Stimulated activated CD4-positive, alpha-beta T cell treated with anti-CD3 and anti-CD28 coated beads, Interleukin-4, amount 100 ng/mL, for 1 hour (primary cell): Measurements from ENCODE around the gene SDC3.
"Not testable (repeated sequence)": the region's sequence is repeated elsewhere in the genome, so short reads cannot be mapped to it uniquely, and the experiment has no call there.

Experiments used
- DNase-seq: peaks from one replicate; pipeline ENCODE4 v3.0.0-alpha.2; 2020

SDC3 gene, protein sequence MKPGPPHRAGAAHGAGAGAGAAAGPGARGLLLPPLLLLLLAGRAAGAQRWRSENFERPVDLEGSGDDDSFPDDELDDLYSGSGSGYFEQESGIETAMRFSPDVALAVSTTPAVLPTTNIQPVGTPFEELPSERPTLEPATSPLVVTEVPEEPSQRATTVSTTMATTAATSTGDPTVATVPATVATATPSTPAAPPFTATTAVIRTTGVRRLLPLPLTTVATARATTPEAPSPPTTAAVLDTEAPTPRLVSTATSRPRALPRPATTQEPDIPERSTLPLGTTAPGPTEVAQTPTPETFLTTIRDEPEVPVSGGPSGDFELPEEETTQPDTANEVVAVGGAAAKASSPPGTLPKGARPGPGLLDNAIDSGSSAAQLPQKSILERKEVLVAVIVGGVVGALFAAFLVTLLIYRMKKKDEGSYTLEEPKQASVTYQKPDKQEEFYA

DNA sequence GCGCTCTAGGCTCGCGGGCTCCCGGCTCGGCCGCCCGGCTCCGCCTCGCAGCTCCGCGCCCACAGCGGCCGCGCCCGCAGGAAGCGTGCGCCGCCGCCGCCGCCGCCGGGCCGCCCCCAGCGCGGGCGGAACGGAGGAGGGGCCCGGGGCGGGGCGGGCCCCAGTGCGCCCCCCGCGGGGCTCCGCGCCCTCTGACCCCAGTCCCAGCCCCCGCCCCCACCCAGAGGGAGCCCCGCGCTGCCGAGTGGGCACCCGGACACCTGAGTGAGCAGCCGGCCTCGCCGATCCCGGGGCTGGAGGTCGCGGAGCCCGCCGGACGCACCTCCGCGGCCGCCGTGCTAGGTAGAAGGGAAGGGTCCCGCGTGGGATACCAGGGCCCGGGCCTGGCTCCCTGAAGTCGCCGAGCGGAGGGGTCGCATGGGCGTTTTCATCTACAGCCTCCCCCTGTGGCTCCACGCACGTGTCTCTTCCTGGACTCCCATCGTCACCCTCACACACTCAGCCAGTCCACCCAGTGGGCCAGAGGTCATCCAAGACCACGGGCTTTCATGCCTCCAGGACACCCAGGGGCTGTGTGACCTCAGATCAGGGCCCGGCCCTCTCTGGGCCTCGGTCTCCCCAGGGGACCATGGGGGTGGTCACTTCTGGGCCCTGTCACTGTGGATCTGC, at the start of gene SDC3:
SDC3 (minus strand) TSS at position 63 of the 669 bp plus-strand sequence. CDS start 172 bp downstream, outside the sequence.
- no peak for DNase-seq

DNA sequence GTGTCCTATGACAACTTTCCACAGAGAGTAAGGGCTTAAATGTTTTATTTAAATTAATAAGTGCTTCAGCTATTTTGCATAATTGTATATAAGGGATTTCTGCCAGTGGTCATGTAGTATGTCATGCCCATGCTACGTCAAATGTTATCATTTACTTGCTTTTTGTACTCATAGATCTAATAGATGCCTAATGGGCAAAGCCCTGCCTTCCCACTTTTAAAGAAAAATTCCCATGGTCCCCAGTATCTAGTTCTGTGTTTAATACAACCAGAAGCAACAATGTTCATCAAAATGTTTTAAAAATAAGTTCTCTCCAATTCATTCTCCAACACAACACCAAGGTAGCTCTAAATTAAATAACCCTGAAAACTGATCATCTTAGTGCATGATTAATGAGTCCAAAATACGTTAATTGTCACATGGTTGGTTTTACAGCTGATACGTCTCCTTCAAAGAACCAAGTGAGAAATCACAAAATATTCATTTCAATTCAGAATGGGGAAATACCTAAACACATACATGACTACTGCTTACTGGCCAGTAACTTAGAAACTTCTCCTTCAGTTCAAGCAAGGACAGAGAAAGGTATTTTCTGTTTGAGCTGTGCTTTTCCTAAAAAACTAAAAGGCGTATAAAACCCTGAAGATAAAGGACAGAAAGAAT, 49.1 kb upstream of the SDC3 start:
- DNase-seq, result no peak

DNA sequence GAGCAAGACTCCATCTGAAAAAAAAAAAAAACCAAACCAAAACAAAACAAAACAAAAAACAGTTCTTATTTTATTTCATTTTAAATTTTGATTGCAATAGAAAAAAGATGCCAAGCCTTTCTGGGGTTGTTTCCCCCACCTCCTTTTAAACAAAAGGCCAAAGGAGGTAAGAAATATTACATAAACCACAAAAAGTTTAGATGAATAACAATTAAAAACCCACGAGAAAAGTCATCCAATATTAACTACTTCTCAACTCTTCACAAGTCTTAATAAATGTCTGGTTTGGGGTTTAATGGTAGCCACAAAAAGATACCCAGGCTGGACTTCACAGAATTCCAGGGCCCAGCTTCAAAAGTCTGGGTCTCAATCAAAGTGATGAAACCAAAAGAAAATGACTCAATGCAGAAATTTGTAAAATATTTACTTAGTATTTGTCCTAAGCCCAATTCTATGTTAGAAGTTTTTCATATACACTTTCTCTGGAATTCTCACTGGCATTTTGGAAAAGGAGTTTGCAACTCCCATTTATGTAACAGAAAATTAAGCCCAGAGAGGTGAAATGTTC, 47.0 kb upstream of the SDC3 start:
- DNase-seq, result no peak

DNA sequence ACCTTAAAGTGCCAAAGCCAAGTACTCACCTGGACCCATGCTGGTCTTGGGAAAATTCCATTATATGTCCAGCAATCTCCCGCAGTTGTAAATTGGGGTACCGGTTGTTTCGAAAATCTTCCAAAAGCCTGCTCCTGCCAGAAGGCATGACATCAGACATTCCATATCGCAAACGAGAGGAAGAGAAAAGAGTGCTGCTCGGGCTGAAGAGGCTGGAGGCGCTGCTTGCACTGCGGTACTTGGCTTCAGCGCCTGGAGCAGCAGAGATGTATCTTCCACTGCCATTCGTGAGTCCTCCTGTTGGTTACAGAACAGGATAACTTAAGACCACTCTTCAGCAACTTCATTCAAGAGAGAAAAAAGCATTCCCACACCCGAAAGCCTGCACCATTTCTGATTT, 45.1 kb upstream of the SDC3 start:
- DNase-seq, result no peak

DNA sequence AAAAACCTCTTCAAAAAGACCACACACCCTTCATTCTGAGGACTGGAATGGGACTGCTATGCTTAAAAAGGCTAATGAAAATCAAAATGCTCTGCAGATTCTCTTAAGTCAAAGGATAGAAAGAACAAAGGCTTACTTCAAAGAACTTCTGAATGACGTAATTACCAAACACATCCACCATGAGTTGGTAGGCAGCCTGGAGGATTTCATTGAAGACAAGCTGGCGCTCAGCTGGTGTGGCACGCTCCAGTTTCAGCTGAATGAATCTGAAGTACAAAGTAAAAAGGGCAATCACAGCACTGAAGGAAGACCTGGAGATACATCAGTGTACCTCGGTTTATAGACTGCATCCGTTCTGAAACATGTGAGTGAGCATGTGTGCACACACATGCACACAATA, 43.5 kb upstream of the SDC3 start:
- no peak for DNase-seq

DNA sequence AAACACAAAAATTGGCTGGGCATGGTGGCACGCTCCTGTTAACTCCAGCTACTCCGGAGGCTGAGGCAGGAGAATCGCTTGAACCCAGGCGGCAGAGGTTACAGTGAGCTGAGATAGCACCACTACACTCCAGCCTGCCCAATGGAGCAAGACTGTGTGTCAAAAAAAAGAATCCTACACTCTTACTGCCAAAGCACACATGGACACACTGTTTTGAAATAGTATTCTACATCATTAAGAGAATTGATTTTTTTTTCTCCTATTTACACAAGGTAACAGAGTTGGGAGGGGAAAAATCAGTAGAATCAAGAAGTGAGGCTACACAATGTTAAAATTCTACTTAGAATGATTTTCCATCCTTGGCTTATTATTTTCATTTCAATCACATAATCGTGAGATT, 42.1 kb upstream of the SDC3 start:
- no peak for DNase-seq

DNA sequence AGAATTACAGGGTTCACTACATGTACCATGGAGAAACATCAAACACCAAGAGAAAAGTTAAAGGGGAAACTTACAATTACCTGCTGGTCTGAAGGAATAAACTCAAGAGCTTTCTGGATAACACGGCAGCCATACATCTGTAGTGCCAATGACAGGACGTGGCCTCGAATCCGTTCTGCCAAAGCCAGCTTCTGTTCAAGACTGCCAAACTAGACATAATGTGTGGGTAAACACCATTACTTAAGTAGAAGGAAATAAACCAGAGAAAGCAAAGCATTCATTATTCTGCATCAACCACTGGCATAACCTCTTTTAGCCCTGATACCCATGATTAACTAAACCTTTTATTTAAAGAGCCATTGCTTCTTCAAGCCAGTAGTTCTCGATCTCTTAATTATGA, 41.5 kb upstream of the SDC3 start:
- DNase-seq, result no peak

DNA sequence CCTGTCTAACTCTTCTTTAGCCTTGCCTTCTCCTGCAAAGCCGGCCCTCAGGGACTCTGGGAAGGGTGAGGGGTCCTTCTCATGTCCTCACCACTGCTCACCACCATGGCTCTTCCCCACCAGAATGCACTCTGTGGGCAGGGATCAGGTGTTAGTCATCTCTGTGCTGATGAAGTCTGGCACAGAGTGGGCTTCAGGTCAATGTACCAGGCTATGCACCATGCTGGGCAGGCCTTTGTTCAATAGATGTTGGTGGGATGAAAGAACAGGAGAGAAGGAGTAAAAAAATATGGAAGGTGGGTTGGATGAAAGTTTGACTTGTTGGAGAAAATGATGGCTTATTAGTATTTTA, 40.9 kb upstream of the SDC3 start:
- DNase-seq, result not testable (repeated sequence)

DNA sequence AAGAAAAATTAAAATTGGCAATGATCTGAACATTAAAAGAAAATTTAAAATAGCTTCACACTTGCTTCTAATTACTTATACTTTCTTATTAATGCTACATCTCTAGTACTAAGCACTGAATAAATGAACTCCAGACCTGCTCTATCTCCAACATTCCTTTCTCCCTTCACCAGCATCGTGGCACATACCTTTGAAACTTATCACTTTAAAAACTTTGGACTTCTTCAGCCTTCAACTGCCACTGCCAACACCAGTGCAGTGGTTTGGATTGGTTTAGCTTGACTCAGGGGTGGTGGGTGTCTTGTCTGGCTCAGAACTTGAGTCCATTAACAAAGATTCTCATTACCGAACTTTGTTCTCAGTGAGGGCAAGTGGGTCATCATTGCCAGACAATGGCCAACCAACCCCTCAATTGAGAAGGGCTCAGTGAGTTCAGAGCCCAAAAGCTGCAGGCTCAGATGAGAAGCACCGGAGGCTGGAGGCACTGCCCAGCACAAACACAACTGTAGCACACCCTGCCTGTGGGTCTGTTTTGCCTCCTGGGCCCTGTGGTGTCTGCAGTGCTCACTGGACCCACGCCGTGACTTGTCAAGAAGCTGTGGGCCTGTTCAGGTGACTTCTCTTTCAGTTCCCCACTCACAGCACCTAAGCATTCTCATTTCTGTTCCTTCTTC, 40.4 kb upstream of the SDC3 start:
- DNase-seq, result not testable (repeated sequence)

DNA sequence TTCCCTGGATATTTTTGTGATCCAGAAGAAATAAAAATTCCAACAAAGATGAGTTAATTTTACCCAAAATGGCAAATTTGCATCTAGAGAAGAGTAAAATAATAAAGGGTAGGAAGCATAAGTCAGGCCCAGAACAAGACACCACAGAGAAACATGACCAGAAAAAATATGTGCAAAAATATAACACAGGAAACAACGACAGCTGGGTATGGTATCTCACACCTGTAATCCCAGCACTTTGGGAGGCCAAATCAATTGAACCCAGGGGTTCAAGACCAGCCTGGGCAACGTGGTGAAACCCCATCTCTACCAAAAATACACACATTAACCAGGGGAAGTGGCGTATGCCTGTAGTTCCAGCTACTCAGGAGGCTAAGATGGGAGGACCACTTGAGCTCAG, 39.7 kb upstream of the SDC3 start:
- no peak for DNase-seq

DNA sequence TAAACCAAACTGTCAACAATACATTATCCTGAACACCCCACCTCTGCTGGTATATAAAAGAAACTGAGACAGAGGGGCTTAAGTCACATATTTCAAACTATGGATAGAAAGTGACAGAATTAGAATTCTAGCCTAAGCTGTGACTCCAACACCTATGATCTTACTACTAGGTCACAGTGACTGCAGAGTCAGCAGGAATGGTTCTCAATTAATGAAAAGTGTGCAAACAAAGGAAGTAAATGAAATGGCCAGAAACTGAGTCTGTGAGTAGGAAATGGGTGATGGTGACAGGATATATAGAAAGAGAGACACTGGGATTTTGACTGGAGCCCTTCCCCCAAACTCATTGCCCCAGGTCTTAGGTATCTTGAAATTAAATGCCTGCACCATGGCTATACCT, 38.7 kb upstream of the SDC3 start:
- DNase-seq, result no peak

DNA sequence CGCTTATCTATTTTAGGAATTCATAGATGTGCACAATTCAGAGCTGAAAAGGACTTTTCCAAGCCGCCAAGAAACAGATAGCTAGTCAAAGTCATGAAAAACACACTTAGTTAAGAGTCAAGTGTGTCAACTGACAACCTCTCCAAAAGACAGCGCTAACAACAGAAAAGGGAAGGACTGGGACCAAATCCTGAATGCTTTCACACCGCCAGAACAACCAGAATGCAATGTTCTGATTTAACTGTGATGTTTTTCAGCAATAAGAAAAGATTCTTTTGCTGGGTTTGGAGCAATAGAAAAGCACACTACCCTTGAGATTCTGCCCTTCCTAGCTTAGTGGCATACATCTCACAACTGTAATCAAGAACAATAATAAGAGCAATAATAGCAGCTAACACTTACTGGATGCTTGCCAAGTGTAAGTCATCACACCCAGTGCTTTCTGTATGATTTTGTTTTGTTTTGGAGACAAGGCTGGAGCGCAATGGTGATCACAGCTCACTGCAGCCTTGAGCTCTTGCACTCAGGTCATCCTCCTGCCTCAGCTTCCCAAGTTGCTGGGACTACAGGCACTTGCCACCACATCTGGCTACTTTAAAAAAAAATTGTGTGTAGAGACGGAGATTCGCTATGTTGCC, 33.9 kb upstream of the SDC3 start:
- no peak for DNase-seq

DNA sequence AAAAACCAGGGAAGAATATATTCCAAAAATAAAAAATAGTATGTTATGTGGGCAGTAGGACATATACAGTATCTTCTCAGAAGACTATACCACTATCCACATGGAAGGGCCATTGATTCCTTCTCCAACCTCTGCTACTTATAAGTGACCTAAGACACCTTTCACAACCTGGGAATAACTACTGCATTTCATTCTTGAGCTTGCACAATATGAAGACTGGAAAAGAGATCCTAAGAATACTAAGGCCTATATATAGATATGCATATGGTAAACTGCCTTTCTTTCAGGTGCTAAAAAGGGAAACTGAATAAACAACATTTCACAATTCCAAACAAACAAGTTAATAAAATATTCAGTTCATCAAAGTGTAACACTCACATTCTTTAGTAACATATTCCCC, 32.0 kb upstream of the SDC3 start:
- no peak for DNase-seq

DNA sequence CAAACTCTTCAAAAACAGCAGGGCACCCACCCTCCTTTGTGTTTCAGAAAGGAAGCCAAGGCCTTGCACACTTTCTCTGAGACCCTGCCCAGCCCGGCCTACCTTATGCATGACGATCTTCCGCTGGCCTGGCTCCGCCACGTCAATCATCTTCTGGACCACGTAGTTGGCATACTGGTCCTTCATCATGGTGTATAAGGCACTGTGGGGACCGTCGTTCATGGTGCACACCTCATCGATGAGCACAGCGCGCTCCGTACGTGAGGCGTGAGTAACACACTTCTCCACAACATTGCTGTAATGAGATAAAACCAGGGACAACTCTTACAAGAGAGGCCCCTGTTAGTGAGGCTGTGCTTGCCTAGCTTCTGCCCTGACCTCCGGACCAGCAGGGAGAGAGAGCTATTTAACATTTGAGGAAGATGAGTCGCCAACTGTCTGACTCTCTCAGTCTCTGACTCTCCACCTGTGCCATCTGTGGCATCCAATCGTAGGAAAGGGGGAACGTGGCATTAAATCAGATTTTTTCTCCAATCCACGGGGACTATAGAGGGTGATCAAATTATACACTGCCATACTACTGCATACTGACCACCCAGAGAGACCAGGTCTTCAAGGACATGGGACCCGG, 28.1 kb upstream of the SDC3 start:
- DNase-seq, result no peak

DNA sequence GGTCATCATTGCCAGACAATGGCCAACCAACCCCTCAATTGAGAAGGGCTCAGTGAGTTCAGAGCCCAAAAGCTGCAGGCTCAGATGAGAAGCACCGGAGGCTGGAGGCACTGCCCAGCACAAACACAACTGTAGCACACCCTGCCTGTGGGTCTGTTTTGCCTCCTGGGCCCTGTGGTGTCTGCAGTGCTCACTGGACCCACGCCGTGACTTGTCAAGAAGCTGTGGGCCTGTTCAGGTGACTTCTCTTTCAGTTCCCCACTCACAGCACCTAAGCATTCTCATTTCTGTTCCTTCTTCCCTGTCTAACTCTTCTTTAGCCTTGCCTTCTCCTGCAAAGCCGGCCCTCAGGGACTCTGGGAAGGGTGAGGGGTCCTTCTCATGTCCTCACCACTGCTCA, 27.2 kb upstream of the SDC3 start:
- not testable (repeated sequence) for DNase-seq

DNA sequence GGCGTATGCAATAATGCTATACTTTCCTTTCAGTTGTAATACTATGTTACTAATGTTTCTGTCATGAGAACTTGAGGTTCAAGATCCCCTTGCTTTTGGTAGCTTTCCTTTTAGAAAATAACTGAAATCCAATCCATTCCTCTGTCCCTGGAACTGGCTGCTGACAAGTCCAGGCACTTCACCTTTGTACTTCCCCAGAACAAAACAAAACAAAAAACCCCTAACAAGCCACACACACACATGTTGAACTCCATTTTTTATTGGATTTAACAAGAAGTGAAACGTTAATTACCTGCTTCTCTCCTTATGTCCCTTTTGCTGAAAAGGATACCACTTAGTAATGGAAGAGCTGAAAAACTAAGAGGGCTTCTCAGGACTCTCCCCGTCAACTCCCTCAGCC, 26.1 kb upstream of the SDC3 start:
- no peak for DNase-seq

DNA sequence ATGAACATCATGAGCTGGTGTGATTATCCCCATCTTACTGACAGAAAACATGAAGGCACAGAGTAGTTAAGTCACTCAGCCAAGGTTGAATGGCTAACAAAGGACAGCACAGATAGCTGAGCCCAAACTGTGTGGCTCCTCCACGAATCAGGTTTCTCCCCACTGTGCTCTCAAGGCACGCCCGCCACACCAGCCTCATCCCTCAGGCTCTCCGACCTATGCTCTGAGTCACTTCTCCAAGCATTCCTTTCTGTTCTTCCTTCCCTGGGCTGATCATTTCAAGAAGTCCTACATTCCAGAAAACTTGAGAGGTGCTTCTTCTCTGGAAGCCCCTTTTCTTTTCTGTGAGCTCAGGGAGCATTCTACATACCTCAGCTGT, 25.3 kb upstream of the SDC3 start:
- DNase-seq, result no peak

DNA sequence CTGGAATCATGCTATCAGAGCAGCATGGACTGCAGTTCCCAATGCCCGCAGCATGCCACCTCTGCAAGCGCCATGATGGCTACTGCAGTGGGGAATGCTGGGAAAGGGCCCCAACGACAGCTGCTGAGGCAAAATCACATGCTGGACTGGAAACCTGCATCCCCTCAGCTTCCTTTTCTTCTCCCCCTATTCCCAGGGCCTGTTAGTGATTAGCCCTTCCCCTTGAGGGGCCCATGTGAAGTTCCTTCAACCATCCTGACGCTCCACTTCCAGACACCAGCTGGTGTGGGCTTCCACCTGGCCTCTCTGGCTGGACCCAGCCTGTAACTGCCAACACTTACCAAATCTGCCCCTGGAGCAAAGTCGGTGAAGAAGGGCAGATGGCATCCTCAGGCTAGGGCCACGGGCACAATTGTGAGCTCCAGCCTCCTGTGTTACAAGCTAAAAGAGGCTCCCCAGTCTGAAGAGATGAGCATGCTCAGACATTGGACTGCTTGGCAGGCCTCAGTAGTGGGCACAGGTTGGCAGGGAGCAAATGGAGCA, 22.1 kb upstream of the SDC3 start:
- no peak for DNase-seq

DNA sequence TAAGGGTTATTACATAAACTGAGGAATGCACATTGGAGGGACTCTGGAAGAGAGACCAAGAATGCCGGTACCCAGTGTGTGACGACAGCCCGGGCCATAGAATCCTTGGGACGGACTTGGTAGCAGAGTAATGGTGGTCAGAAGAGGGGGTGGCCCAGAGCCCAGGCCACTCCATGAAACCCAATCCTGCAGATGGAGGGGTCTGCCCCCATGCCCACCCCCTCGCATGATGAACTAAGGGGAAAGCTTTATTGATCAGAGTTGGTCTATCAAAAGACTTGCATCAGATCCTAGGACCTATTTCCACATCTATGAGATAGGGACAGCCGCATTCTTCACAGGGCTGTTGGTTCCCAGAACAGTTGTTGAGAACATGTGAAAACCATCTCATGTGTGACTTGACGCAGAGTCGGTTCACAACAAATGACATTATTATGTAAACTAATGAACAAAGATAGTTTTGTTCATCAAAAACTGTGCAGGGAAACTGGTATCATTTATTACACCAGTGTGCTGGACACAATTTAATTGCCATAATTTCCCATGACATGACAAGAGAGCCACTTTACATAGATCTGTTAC, 21.5 kb upstream of the SDC3 start:
- no peak for DNase-seq

DNA sequence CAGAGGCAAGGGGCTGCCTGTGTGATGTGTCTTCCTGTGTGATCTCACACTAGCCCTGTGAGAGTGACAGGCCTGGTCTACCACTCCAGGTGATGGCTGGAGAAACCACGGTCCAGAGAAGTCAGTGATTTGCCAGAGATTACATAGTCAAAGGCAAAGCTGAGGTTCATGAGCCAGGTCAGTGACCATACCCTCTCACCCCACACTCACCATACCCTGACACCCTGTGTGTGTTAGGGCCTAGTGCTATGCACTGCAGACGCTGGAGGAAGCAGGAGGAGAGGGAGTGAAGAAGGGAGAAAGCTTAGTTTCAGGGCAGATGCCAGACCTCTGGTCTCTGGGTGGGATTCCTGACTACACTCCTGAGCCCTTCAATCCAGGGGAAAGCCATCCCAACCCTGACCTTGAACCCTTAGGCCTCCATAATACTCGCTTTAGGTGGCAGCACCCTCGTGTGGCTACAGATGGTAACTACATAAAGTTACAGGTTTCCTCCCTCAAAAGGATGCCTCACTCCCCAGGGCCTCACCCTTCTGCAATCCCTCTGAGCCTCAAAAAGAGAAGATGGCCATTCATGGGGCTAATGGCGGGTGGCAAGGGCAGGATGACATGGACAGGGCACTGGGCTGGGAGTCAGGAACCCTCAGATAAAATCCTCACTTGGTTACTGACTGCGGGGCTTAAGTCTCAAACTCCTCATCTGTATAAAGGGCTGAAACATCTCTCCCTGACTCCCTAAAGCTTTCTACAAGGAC, 20.8 kb upstream of the SDC3 start:
- peak; percentile 34 for DNase-seq

DNA sequence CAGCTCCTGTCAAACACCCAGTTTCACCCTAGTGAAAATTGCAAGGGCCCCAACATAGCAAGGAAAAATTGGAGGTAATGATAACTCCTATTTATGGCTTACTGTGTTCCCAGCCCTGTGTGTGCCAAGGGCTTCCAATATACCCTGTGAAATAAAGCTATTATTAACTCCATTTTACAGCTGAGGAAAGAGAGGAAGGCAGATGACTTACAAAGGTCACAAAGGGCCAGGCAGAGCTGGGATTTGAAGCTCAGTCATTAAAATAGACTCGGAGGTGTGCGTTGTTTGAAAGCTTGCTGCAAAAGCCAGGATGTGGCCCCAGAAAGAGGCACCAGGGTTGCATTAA, 20.2 kb upstream of the SDC3 start:
- no peak for DNase-seq
